Testis (tissue), 2 donors: Measurements from ENCODE around the gene SLC17A7.

ENCODE experiments used
- POLR2A ChIP-seq: fragments of 450-650 bp; IDR thresholded peaks from one replicate; pipeline ENCODE4 v1.6.1; 2017; ENCODE audit warnings: antibody characterized with exemption, mild to moderate bottlenecking, moderate library complexity
- TF ChIP-seq, protein P1 (sequence below), 3 experiments: fragments of 450-650 bp in 2 of 3; fragments of 200-600 bp in 1 of 3; sonication (generic) in 1 of 3; IDR thresholded peaks; one replicate each; pipeline ENCODE4 v1.5.1; 2016 to 2019; ENCODE audit warnings: antibody characterized with exemption in 3 of 3, mild to moderate bottlenecking in 2 of 3, moderate library complexity in 1 of 3

DNA sequence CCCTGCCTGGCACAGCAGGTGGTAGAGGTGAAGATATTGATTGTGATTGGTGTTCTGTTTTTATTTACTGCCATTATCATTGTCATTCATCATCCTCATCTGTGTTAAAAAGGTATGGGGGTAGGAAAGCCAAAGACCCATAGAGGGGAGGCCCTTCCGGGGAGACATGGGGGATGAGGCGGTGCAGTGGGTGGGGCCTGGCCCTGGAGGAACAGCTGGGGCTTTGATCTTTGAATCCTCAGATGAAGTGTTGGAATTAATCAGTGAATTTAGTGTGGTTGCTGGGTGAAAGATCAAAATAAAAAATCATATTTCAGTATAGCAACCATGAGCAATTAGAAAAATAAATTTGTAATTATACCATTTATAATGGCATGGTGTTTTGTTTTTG lies 25.5 kb downstream of the SLC17A7 start:
- TF ChIP-seq, protein P1, sequence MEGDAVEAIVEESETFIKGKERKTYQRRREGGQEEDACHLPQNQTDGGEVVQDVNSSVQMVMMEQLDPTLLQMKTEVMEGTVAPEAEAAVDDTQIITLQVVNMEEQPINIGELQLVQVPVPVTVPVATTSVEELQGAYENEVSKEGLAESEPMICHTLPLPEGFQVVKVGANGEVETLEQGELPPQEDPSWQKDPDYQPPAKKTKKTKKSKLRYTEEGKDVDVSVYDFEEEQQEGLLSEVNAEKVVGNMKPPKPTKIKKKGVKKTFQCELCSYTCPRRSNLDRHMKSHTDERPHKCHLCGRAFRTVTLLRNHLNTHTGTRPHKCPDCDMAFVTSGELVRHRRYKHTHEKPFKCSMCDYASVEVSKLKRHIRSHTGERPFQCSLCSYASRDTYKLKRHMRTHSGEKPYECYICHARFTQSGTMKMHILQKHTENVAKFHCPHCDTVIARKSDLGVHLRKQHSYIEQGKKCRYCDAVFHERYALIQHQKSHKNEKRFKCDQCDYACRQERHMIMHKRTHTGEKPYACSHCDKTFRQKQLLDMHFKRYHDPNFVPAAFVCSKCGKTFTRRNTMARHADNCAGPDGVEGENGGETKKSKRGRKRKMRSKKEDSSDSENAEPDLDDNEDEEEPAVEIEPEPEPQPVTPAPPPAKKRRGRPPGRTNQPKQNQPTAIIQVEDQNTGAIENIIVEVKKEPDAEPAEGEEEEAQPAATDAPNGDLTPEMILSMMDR (IDR thresholded peaks at IDR 0.05) = no peak
- no peak for TF ChIP-seq POLR2A
